ENCODE measurements around the gene PCDHGA9.
A peak's percentile ranks its signal among the peaks of the same experiment; 100 is the strongest.
"Not testable (repeated sequence)": the region's sequence is repeated elsewhere in the genome, so short reads cannot be mapped to it uniquely, and the experiment has no call there.

PCDHGA9 gene

DNA sequence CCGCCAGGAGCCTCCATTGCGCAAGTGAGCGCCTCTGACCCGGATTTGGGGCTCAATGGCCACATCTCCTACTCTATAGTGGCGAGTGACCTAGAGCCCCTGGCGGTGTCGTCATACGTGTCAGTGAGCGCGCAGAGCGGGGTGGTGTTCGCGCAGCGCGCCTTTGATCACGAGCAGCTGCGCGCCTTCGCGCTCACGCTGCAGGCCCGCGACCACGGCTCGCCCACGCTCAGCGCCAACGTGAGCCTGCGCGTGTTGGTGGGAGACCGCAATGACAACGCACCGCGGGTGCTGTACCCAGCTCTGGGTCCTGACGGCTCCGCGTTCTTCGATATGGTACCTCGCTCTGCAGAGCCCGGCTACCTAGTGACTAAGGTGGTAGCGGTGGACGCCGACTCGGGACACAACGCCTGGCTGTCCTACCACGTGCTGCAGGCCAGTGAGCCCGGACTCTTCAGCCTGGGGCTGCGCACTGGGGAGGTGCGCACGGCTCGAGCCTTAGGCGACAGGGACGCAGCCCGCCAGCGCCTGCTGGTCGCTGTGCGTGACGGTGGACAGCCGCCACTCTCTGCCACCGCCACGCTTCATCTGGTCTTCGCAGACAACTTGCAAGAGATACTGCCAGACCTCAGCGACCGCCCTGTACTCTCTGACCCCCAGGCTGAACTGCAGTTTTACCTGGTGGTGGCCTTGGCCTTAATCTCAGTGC, 7.2 kb downstream of the PCDHGA9 start:
- intact Hi-C loops (cut with DNase I): loop anchor here (10.0 kb wide), 1 partner anchor 145 kb away; no protein-coding TSS in a partner anchor
- DNase-seq: peak in 1 of 42 donors; percentile 31

DNA sequence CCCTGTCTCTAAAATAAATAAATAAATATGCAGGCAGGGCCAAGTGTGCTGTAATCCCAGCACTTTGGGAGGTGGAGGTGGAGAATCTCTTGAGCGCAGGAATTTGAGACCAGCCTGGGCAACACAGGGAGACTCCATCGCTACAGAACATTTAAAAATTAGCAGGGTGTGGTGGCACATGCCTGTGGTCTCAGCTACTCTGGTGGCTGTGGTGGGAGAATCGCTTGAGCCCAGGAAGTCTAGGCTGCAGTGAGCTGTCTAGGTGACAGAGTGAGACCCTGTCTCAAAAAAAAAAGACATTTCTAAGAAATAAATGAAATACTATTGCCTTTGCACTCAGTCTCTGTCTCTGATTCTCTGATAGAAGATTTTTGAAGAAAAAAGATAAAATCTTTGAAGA, 9.0 kb downstream of the PCDHGA9 start:
- intact Hi-C loops (cut with DNase I): loop anchor here (10.0 kb wide), 1 partner anchor 143 kb away; no protein-coding TSS in a partner anchor

DNA sequence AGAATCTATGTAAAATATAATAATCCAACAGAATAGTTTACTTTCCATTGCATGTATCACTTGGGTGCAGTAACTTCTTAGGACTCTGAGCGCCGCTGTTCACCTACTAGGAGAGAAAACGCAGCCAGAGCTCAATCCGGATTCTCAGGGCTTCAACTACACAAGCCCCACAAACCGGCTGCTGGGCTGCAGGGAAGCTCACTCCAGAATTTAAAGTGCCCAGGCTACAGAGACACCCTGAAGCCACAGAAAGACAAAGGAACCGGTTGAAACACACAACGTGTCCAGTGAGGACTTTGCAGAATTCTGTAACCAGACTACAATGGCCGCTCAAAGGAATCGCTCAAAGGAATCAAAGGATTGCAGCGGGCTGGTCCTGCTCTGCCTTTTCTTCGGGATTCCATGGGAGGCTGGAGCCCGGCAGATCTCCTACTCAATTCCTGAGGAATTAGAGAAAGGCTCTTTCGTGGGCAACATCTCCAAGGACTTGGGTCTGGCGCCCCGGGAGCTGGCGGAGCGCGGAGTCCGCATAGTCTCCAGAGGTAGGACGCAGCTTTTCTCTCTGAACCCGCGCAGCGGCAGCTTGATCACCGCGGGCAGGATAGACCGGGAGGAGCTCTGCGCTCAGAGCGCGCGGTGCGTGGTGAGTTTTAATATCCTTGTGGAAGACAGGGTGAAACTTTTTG, 10.4 kb downstream of the PCDHGA9 start, which contains the start of gene PCDHGA10:
Gene PCDHGA10 (plus strand): TSS at position 134 of the 686 bp plus-strand sequence. CDS start 189 bp downstream, at position 323.
- intact Hi-C loops (cut with DNase I): loop anchor here (10.0 kb wide), 1 partner anchor 142 kb away; no protein-coding TSS in a partner anchor
- peak in 10 of 42 donors; percentile 15 to 68 (median 36) for DNase-seq

More for the DNA sequence above, 9.0 kb downstream of the PCDHGA9 start:
- no peak for DNase-seq

GRCh38 chr5:141413540-141414069, 11.0 kb downstream of the PCDHGA9 start:
- DNase-seq: peak in 1 of 42 donors; percentile 19
- intact Hi-C loops (cut with DNase I): loop anchor here (10.0 kb wide), 1 partner anchor 141 kb away; no protein-coding TSS in a partner anchor

DNA sequence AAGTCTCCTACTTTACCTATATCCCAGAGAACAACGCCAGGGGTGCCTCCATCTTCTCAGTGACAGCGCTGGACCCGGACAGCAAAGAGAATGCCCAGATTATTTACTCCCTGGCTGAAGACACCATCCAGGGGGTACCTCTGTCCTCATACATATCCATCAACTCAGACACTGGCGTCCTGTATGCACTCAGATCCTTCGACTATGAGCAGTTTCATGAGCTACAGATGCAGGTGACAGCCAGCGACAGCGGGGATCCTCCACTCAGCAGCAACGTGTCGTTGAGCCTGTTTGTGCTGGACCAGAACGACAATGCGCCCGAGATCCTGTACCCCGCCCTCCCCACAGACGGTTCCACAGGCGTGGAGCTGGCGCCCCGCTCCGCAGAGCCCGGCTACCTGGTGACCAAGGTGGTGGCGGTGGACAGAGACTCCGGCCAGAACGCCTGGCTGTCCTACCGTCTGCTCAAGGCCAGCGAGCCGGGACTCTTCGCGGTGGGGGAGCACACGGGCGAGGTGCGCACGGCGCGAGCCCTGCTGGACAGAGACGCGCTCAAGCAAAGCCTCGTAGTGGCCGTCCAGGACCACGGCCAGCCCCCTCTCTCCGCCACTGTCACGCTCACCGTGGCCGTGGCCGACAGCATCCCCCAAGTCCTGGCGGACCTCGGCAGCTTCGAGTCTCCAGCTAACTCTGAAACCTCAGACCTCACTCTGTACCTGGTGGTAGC, 12.1 kb downstream of the PCDHGA9 start:
- DNase-seq: not testable (repeated sequence)
- intact Hi-C loops (cut with DNase I): loop anchor here (10.0 kb wide), 1 partner anchor 140 kb away; no protein-coding TSS in a partner anchor

- peak in 1 of 42 donors; percentile 27 for DNase-seq
- intact Hi-C loops (cut with DNase I): loop anchor here (10.0 kb wide), 1 partner anchor 140 kb away; no protein-coding TSS in a partner anchor
Observed at GRCh38 chr5:141415275-141415618, 12.7 kb downstream of the PCDHGA9 start.

GRCh38 chr5:141417494-141418172, 15.1 kb downstream of the PCDHGA9 start, which contains the start of gene PCDHGB7:
TSS of gene PCDHGB7 (plus strand) at chr5:141417677. CDS start at chr5:141417860, 183 bp downstream.
- DNase-seq: peak in 40 of 42 donors; percentile 22 to 75 (median 50)

DNA sequence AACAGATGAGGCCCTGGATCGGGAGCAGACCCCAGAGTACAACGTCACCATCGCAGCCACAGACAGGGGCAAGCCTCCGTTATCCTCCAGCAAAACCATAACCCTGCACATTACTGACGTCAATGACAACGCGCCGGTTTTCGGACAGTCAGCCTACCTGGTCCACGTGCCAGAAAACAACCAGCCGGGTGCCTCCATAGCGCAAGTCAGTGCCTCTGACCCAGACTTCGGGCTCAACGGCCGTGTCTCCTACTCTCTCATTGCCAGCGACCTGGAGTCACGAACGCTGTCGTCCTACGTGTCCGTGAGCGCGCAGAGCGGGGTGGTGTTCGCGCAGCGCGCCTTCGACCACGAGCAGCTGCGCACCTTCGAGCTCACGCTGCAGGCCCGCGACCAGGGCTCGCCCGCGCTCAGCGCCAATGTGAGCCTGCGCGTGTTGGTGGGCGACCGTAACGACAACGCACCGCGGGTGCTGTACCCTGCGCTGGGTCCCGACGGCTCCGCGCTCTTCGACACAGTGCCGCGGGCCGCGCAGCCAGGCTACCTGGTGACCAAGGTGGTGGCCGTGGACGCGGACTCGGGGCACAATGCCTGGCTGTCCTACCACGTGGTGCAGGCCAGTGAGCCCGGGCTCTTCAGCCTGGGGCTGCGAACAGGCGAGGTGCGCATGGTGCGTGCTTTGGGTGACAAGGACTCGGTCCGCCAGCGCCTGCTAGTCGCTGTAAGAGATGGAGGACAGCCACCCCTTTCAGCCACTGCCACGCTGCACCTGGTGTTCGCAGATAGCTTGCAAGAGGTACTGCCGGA, 16.7 kb downstream of the PCDHGA9 start:
- intact Hi-C loops (cut with DNase I): loop anchor here (10.0 kb wide), 1 partner anchor 136 kb away; no protein-coding TSS in a partner anchor
- peak in 1 of 42 donors; percentile 21 for DNase-seq

More at GRCh38 chr5:141417494-141418172, 15.1 kb downstream of the PCDHGA9 start, which contains the start of gene PCDHGB7:
- intact Hi-C loops (cut with DNase I): loop anchor here (10.0 kb wide), 1 partner anchor 137 kb away; no protein-coding TSS in a partner anchor

- intact Hi-C loops (cut with DNase I): loop anchor here (10.0 kb wide), 1 partner anchor 104 kb away; no protein-coding TSS in a partner anchor
- DNase-seq: peak in 4 of 42 donors; percentile 30 to 55 (median 45)
Observed at GRCh38 chr5:141420855-141421488, 18.4 kb downstream of the PCDHGA9 start, which contains the start of gene PCDHGA11. TSS of gene PCDHGA11 (plus strand) at chr5:141421051. CDS start at chr5:141421228, 177 bp downstream.

GRCh38 chr5:141421489-141421855, 18.9 kb downstream of the PCDHGA9 start:
- intact Hi-C loops (cut with DNase I): loop anchor here (10.0 kb wide), 1 partner anchor 103 kb away; no protein-coding TSS in a partner anchor
- DNase-seq: peak in 1 of 42 donors; percentile 13

GRCh38 chr5:141422742-141423291, 20.2 kb downstream of the PCDHGA9 start:
- peak in 1 of 42 donors; percentile 15 for DNase-seq
- intact Hi-C loops (cut with DNase I): loop anchor here (10.0 kb wide), 1 partner anchor 102 kb away; no protein-coding TSS in a partner anchor

DNA sequence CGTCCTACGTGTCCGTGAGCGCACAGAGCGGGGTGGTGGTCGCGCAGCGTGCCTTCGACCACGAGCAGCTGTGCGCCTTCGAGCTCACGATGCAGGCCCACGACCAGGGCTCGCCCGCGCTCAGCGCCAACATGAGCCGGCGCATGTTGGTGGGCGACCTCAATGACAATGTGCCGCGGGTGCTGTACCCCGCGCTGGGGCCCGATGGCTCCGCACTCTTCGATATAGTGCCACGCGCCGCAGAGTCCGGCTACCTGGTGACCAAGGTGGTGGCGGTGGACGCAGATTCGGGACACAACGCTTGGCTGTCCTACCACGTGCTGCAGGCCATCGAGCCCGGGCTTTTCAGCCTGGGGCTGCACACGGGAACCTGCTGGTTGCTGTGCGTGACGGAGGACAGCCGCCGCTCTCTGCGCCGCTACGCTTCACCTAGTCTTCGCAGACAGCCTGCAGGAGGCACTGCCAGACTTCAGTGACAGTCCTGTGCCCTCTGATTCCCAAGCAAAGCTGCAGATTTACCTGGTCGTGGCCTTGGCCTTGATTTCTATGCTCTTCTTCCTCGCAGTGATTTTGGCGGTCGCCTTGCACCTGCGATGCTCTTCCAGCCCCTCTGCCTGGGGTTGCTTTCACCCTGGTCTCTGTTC, 25.3 kb downstream of the PCDHGA9 start:
- intact Hi-C loops (cut with DNase I): loop anchor here (10.0 kb wide), 1 partner anchor 97 kb away; no protein-coding TSS in a partner anchor
- no peak for DNase-seq

- intact Hi-C loops (cut with DNase I): no loop called here
- DNase-seq: peak in 25 of 42 donors; percentile 15 to 70 (median 39)
Observed at GRCh38 chr5:141430332-141431113, 27.9 kb downstream of the PCDHGA9 start, which contains the start of gene PCDHGA12. TSS of gene PCDHGA12 (plus strand) at chr5:141430507. CDS start at chr5:141430760, 253 bp downstream.

GRCh38 chr5:141431286-141431685, 28.7 kb downstream of the PCDHGA9 start:
- DNase-seq: no peak
- intact Hi-C loops (cut with DNase I): no loop called here
